Smooth muscle cell (in vitro differentiated cells): ENCODE results near the gene PNP. TPM values are rescaled to one million over a fixed set of nuclear protein-coding genes. Genes with fewer than 3 reads are reported as not detected.
"Not testable (repeated sequence)": the region's sequence is repeated elsewhere in the genome, so short reads cannot be mapped to it uniquely, and the experiment has no call there.

Experiments used
- DNase-seq: peaks from one replicate; lab custom pipeline; 2025; ENCODE audit not compliant: unreplicated experiment; lab: John Stamatoyannopoulos, UW
- H2AFZ ChIP-seq: fragments of 200-600 bp; sonication (generic); 2 replicates; pipeline ENCODE4 v1.6.0; 2016; ENCODE audit warnings: antibody characterized with exemption, low read depth, mild to moderate bottlenecking
- H3F3A ChIP-seq: fragments of 200-600 bp; sonication (generic); 2 replicates; pipeline ENCODE4 v1.6.0; 2017; ENCODE audit warnings: antibody characterized with exemption, low read depth
- H3K27ac ChIP-seq: fragments of 200-600 bp; sonication (generic); 2 replicates; pipeline ENCODE4 v1.5.1; 2016; ENCODE audit warnings: low read depth, mild to moderate bottlenecking
- H3K27me3 ChIP-seq: fragments of 200-600 bp; sonication (generic); 2 replicates; pipeline ENCODE4 v1.6.1; 2016; ENCODE audit warnings: low read depth, mild to moderate bottlenecking
- H3K36me3 ChIP-seq: fragments of 200-600 bp; sonication (generic); 2 replicates; pipeline ENCODE4 v1.5.1; 2016; ENCODE audit warnings: low read depth
- H3K4me1 ChIP-seq: fragments of 200-600 bp; sonication (generic); 2 replicates; pipeline ENCODE4 v1.5.1; 2016; ENCODE audit warnings: low read depth
- H3K4me2 ChIP-seq: fragments of 200-600 bp; sonication (generic); 2 replicates; pipeline ENCODE4 v1.6.0; 2016; ENCODE audit warnings: mild to moderate bottlenecking
- H3K4me3 ChIP-seq: fragments of 200-600 bp; sonication (generic); 2 replicates; pipeline ENCODE4 v1.5.1; 2016; ENCODE audit warnings: mild to moderate bottlenecking
- H3K79me2 ChIP-seq: fragments of 200-600 bp; sonication (generic); 2 replicates; pipeline ENCODE4 v1.6.0; 2016; ENCODE audit warnings: low read depth, mild to moderate bottlenecking
- H3K9ac ChIP-seq: fragments of 200-600 bp; sonication (generic); 2 replicates; pipeline ENCODE4 v1.6.0; 2016; ENCODE audit warnings: low read depth
- H3K9me3 ChIP-seq: fragments of 200-600 bp; sonication (generic); replicated peaks from 2 replicates; pipeline ENCODE4 v1.5.1; 2016; ENCODE audit warnings: low read depth
- H4K20me1 ChIP-seq: fragments of 200-600 bp; sonication (generic); 2 replicates; pipeline ENCODE4 v1.6.0; 2016; ENCODE audit warnings: low read depth
- WGBS: methylation state at CpG from one replicate; pipeline ENCODE4 v1.1.7; 2016; ENCODE audit warnings: low lambda C conversion rate; 5-methylcytosine and 5-hydroxymethylcytosine counted together
- polyA plus RNA-seq: library from polyadenylated mRNA; unstranded; fragments of >200 nt; fragmentation: Nextera tagmentation; extraction: Ambion mirVana; gene quantifications from 2 replicates; pipeline ENCODE4 v1.2.1, GENCODE V29; 2016
- total RNA-seq: library from RNA; depleted of rRNA; stranded (reverse); fragments of >200 nt; gene quantifications from 2 replicates; pipeline ENCODE4 v1.2.3, GENCODE V29; 2014
- TF ChIP-seq, protein P1 (sequence below): fragments of 200-600 bp; sonication (generic); IDR thresholded peaks from 2 replicates; pipeline ENCODE4 v1.5.1; 2017; ENCODE audit warnings: borderline replicate concordance, mild to moderate bottlenecking, antibody characterized with exemption; ENCODE audit not compliant: insufficient read depth, poor library complexity, severe bottlenecking

The PNP gene
- total and polyA plus RNA-seq, 2 experiments from 2014 or later = 24.2 to 49.7 TPM

DNA sequence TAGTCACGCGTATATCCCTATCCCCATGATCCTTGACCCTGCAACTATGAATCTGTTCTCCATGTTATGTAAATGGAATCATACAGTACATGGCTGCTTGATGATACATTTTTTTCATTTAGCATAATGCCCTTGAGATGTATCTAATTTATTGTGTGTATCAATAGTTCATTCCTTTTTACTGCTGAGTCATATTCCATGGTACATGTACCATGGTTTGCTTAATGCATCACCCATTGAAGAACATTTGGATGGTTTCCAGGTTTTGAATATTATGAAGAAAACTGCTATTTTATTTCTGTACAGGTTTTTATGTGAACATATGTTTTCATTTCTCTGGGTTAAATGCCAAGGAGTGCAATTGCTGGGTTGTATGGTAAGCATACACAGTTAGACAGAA is 32.1 kb downstream of the PNP start:
- Histone ChIP-seq H3K4me1 (no peaks in the 10 kb centered on the region), H3K9ac (no peak overlapping the region), H3K4me3 (no peak overlapping the region), H3K9me3 (no peaks in the 10 kb centered on the region), H2AFZ (no peak overlapping the region), H3K27ac (no peak overlapping the region), H3K79me2 (no peaks in the 10 kb centered on the region), H3F3A (no peaks in the 10 kb centered on the region), H3K27me3 (no peaks in the 10 kb centered on the region), H3K36me3 (no peaks in the 10 kb centered on the region), H3K4me2 (no peak overlapping the region), H4K20me1 (no peaks in the 10 kb centered on the region)
- DNase-seq = no peak
- TF ChIP-seq, protein P1, sequence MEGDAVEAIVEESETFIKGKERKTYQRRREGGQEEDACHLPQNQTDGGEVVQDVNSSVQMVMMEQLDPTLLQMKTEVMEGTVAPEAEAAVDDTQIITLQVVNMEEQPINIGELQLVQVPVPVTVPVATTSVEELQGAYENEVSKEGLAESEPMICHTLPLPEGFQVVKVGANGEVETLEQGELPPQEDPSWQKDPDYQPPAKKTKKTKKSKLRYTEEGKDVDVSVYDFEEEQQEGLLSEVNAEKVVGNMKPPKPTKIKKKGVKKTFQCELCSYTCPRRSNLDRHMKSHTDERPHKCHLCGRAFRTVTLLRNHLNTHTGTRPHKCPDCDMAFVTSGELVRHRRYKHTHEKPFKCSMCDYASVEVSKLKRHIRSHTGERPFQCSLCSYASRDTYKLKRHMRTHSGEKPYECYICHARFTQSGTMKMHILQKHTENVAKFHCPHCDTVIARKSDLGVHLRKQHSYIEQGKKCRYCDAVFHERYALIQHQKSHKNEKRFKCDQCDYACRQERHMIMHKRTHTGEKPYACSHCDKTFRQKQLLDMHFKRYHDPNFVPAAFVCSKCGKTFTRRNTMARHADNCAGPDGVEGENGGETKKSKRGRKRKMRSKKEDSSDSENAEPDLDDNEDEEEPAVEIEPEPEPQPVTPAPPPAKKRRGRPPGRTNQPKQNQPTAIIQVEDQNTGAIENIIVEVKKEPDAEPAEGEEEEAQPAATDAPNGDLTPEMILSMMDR = no peak
- 92% methylated on average over 2 of the region's 2 CpGs for WGBS

DNA sequence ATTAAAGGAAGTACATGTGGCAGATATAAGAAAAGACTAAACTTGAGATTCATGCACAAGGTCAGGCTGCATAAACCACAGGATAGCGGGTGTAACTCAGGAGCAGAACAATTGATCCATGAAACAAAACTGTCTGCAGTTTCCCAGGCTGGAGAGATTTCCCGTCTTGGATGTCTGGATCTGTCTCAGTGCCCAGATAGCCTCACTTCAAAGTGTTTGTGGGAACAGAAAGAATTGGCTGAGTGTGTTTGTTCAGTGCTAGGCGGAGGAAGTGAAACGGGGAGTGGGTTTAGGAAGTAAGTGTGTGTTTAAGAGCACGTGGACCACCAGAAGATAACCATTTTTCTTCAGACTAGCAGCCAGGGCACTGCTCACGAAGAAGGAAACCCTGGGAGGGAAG is 34.7 kb downstream of the PNP start:
- Histone ChIP-seq H2AFZ (no peak overlapping the region), H3K27ac (no peak overlapping the region), H3F3A (no peaks in the 10 kb centered on the region), H3K4me3 (no peak overlapping the region), H3K79me2 (no peaks in the 10 kb centered on the region), H3K9ac (no peak overlapping the region), H3K4me1 (no peaks in the 10 kb centered on the region), H3K9me3 (no peaks in the 10 kb centered on the region), H3K36me3 (no peaks in the 10 kb centered on the region), H3K4me2 (no peak overlapping the region), H4K20me1 (no peaks in the 10 kb centered on the region), H3K27me3 (no peaks in the 10 kb centered on the region)
- TF ChIP-seq, protein P1 = no peak
- 73% methylated on average over 6 of the region's 6 CpGs for WGBS
- no peak for DNase-seq

DNA sequence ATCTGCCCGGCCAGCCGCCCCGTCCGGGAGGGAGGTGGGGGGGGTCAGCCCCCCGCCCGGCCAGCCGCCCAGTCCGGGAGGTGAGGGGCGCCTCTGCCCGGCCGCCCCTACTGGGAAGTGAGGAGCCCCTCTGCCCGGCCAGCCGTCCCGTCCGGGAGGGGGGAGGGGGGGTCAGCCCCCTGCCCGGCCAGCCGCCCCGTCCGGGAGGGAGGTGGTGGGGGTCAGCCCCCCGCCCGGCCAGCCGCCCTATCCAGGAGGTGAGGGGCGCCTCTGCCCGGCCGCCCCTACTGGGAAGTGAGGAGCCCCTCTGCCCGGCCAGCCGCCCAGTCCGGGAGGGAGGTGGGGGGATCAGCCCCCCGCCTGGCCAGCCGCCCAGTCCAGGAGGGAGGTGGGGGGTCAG is 37.1 kb downstream of the PNP start:
- DNase-seq, H3K79me2 ChIP-seq, H3K9ac ChIP-seq, H3K9me3 ChIP-seq, H4K20me1 ChIP-seq, H2AFZ ChIP-seq, H3K4me1 ChIP-seq, H3K27ac ChIP-seq, H3K4me3 ChIP-seq, H3K4me2 ChIP-seq, H3K36me3 ChIP-seq, H3K27me3 ChIP-seq, H3F3A ChIP-seq: not testable (repeated sequence)
- WGBS = no CpG with 5 or more reads among the region's 30 CpGs

DNA sequence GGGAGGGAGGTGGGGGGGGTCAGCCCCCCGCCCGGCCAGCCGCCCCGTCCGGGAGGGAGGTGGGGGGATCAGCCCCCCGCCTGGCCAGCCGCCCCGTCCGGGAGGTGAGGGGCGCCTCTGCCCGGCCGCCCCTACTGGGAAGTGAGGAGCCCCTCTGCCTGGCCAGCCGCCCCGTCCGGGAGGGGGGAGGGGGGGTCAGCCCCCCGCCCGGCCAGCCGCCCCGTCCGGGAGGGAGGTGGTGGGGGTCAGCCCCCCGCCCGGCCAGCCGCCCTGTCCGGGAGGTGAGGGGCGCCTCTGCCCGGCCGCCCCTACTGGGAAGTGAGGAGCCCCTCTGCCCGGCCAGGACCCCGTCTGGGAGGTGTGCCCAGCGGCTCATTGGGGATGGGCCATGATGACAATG is 37.5 kb downstream of the PNP start:
- H3K9ac ChIP-seq, H3K27me3 ChIP-seq, H3K4me1 ChIP-seq, H3K27ac ChIP-seq, DNase-seq, H3K79me2 ChIP-seq, H4K20me1 ChIP-seq, H3F3A ChIP-seq, H3K36me3 ChIP-seq, H3K9me3 ChIP-seq, H3K4me3 ChIP-seq, H2AFZ ChIP-seq, H3K4me2 ChIP-seq: not testable (repeated sequence)
- WGBS = no CpG with 5 or more reads among the region's 30 CpGs

DNA sequence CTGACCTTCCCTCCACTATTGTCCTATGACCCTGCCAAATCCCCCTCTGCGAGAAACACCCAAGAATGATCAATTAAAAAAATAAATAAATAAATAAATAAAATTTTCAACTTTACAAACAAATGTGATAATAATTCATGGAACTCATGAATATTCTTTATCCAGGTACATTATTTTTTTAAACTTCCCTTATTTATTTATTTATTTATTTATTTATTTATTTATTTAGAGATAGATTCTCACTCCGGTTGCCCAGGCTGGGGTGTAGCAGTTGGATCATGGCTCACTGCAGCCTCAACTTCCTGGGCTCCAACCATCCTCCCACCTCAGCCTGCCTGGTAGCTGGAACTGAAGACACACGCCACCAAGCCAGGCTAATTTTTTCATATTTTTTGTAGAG is 38.3 kb downstream of the PNP start:
- not testable (repeated sequence) for H3K4me2 ChIP-seq, H3K9ac ChIP-seq, H3K9me3 ChIP-seq, H3K4me1 ChIP-seq, DNase-seq, H3K27ac ChIP-seq, H3K27me3 ChIP-seq, H4K20me1 ChIP-seq, H2AFZ ChIP-seq, H3F3A ChIP-seq, H3K4me3 ChIP-seq, H3K79me2 ChIP-seq, H3K36me3 ChIP-seq
- 96% methylated on average over 3 of the region's 3 CpGs for WGBS
